Brain microvascular endothelial cell (primary cell): ENCODE results near the gene DLG2.
A peak's percentile ranks its signal among the peaks of the same experiment; 100 is the strongest.
"Not testable (repeated sequence)": the region's sequence is repeated elsewhere in the genome, so short reads cannot be mapped to it uniquely, and the experiment has no call there.

Experiments used
- DNase-seq: peaks from one replicate; pipeline ENCODE4 v3.0.0-alpha.2; 2020
- H3K27ac ChIP-seq: fragments of 250-450 bp; sonication (Bioruptor Pico); 2 replicates; pipeline ENCODE4 v1.5.1; 2020; ENCODE audit warnings: mild to moderate bottlenecking, moderate library complexity
- H3K27me3 ChIP-seq: fragments of 250-450 bp; sonication (Bioruptor Pico); replicated peaks from 2 replicates; pipeline ENCODE4 v1.5.1; 2020; ENCODE audit warnings: mild to moderate bottlenecking
- H3K36me3 ChIP-seq: fragments of 250-450 bp; sonication (Bioruptor Pico); replicated peaks from 2 replicates; pipeline ENCODE4 v1.5.1; 2020; ENCODE audit warnings: mild to moderate bottlenecking
- H3K4me3 ChIP-seq: 2 replicates; pipeline ENCODE4 v1.5.1; 2011; ENCODE audit warnings: low read depth, mild to moderate bottlenecking, control low read depth, low read length, moderate library complexity
- CTCF ChIP-seq: IDR thresholded peaks from 2 replicates; pipeline ENCODE4 v1.5.1; 2011; ENCODE audit warnings: low read depth, mild to moderate bottlenecking, moderate library complexity, low read length, control low read depth, inconsistent platforms; ENCODE audit errors: missing control alignments
- in situ Hi-C: cut with HindIII; loops from 2 replicates; pipeline ENCODE4 v1.10.0; 2017; ENCODE audit warnings: low sequenced_read_pairs, low pct_ligation_motif_present

Gene DLG2

DNA sequence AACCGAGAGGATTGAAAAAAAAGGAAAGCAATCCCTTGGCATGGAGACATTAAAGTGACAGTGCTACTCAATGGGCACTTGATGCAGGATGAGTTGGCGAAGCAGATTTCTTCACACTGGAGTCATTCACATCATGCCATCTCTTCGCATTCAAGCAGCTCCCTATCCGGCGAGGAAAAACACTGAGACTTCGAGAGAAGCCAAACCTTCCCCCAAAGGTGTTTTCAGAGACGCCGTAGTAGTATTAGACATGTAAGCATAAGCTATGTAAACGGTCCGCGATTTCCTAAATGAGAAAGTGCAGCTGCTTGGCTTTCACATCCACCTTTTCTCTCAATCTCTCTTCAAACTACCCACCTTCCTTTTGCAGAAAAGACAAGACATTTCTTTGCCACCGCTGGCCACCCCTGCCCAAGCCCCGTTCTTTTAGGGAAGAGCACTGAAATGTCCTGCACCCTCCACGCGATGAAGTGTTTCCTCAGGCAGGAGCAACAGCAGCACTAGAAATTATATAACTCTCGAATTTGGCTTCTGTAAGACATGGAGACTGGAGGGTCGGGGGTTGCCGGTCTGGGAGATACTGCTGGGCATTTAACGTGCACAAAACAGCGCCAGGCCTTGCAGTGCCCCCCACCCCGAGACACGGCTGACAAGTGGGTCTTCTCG is at the start of gene DLG2:
Gene DLG2 (minus strand): TSS at position 13 of the 666 bp plus-strand sequence.
- Histone ChIP-seq H3K27ac (peak within 1 kb of the TSS; percentile 19), H3K36me3 (no peaks in the 10 kb centered on the region), H3K27me3 (no peaks in the 10 kb centered on the region), H3K4me3 (peak within 1 kb of the TSS; percentile 87)
- in situ Hi-C loops = no loop called here
- TF ChIP-seq CTCF = no peak
- DNase-seq = peak; percentile 12

DNA sequence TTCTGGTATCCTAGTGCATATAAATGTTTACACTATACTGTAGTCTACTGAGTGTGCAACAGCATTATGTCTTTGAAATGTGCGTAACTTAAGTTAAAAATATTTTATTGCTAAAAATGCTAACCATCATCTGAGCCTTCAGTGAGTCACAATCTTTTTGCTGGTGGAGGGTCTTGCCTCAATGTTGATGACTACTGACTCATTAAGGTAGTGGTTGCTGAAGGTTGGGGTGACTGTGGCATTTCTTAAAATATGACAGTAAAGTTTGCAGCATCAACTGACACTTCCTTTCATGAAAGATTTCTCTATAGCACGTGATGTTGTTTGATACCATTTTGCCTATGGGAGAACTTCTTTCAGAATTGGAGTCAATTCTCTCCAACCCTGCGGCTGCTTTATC is 46.2 kb upstream of the DLG2 start:
- no peak for TF ChIP-seq CTCF
- H3K36me3 ChIP-seq = no peaks in the 10 kb centered on the region
- in situ Hi-C loops = no loop called here
- no peak overlapping the region for H3K27ac ChIP-seq
- no peaks in the 10 kb centered on the region for H3K27me3 ChIP-seq
- no peak for DNase-seq
- no peak overlapping the region for H3K4me3 ChIP-seq

GRCh38 chr11:85672105-85672902 is 45.2 kb upstream of the DLG2 start:
- no peak for TF ChIP-seq CTCF
- Histone ChIP-seq H3K36me3 (no peaks in the 10 kb centered on the region), H3K4me3 (no peak overlapping the region), H3K27ac (no peak overlapping the region), H3K27me3 (no peaks in the 10 kb centered on the region)
- in situ Hi-C loops = no loop called here
- no peak for DNase-seq

GRCh38 chr11:85670949-85671663 is 44.0 kb upstream of the DLG2 start:
- H3K27me3 ChIP-seq, H3K4me3 ChIP-seq, H3K36me3 ChIP-seq, H3K27ac ChIP-seq, DNase-seq, in situ Hi-C loops: not testable (repeated sequence)

DNA sequence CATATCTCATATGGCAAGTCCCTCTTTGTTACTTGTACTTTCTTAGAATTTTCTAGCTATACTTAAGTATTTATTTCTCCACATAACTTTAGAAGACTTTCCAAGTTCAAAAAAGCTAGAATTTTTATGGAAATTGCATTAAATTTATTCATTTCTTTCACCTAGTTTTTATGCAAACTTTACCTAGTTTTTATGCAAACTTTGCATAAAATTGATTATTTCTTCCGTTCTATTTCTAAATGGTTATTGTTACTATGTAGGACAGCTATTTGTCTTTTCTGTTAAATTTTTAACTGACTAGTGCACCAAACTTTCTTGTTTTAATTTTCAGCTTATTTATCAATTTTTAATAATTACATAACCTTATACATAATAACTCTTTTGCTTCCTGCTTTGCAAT is 41.0 kb upstream of the DLG2 start:
- Histone ChIP-seq H3K4me3 (no peak overlapping the region), H3K36me3 (no peaks in the 10 kb centered on the region), H3K27ac (no peak overlapping the region), H3K27me3 (no peaks in the 10 kb centered on the region)
- TF ChIP-seq CTCF = no peak
- in situ Hi-C loops = no loop called here
- DNase-seq = no peak

- in situ Hi-C loops = no loop called here
Measured at GRCh38 chr11:85666687-85667086, 39.5 kb upstream of the DLG2 start.

More at GRCh38 chr11:85666687-85667086, 39.5 kb upstream of the DLG2 start:
- H3K27ac ChIP-seq = no peak overlapping the region
- no peak for TF ChIP-seq CTCF
- H3K27me3 ChIP-seq = no peaks in the 10 kb centered on the region
- H3K36me3 ChIP-seq = no peaks in the 10 kb centered on the region
- no peak for DNase-seq
- H3K4me3 ChIP-seq = no peak overlapping the region
